H1 (cell line): ENCODE results near the gene PRKAA1. TPM values are rescaled to one million over a fixed set of nuclear protein-coding genes. Genes with fewer than 3 reads are reported as not detected.

Experiments used
- CTCF ChIA-PET: fragments of 300-600 bp; sonication (Branson Sonifier 250); formaldehyde crosslinking; loops from one replicate; lab custom pipeline; 2021; ENCODE audit not compliant: partially characterized antibody; lab: Charles Lee
- POLR2A ChIA-PET: fragments of 300-600 bp; sonication (Branson Sonifier 250); formaldehyde crosslinking; loops from one replicate; lab custom pipeline; 2021; ENCODE audit warnings: inconsistent platforms; ENCODE audit not compliant: partially characterized antibody; lab: Charles Lee
- DNase-seq, 2 experiments: peaks; one replicate each; pipeline versions ENCODE4 v3.0.0 to v3.0.0-alpha.2; 2010 to 2022; ENCODE audit warnings: low spot score in 2 of 2, low read depth in 1 of 2, mixed read lengths in 1 of 2
- FAIRE-seq: peaks from 2 replicates; lab custom pipeline; 2011; peaks lifted over from hg19 to GRCh38; lab: Jason Lieb, UNC
- H2AFZ ChIP-seq: 2 replicates; pipeline ENCODE4 v1.8.1; 2012; ENCODE audit warnings: low read length, inconsistent platforms
- H2AK5ac ChIP-seq: 2 replicates; pipeline ENCODE4 v1.6.1; 2013; ENCODE audit warnings: low read depth, low read length
- H2BK120ac ChIP-seq: replicated peaks from 2 replicates; pipeline ENCODE3; 2013; ENCODE audit warnings: low read depth, low read length, inconsistent platforms
- H2BK12ac ChIP-seq: 2 replicates; pipeline ENCODE4 v1.6.1; 2013; ENCODE audit warnings: low read depth, low read length
- H2BK15ac ChIP-seq: 2 replicates; pipeline ENCODE4 v1.6.1; 2013; ENCODE audit warnings: low read length
- H2BK20ac ChIP-seq: 2 replicates; pipeline ENCODE4 v1.6.1; 2013; ENCODE audit warnings: low read length
- H2BK5ac ChIP-seq: 2 replicates; pipeline ENCODE4 v1.6.1; 2013; ENCODE audit warnings: low read depth, low read length
- H3K14ac ChIP-seq: 2 replicates; pipeline ENCODE4 v1.6.1; 2013; ENCODE audit warnings: inconsistent platforms; ENCODE audit not compliant: insufficient read length
- H3K18ac ChIP-seq: 2 replicates; pipeline ENCODE4 v1.6.1; 2013; ENCODE audit warnings: low read length; ENCODE audit errors: extremely low read depth
- H3K23ac ChIP-seq: 2 replicates; pipeline ENCODE4 v1.6.1; 2013; ENCODE audit warnings: inconsistent platforms; ENCODE audit not compliant: insufficient read length
- H3K23me2 ChIP-seq: 2 replicates; pipeline ENCODE4 v1.6.1; 2013; ENCODE audit warnings: low read depth, low read length
- H3K27ac ChIP-seq: 2 replicates; pipeline ENCODE4 v1.6.1; 2011; ENCODE audit warnings: low read depth, low read length, inconsistent platforms
- H3K27me3 ChIP-seq, 4 experiments: replicated peaks in 1 of 4; 1 replicate in 1 of 4; 2 replicates in 3 of 4; pipeline versions ENCODE4 v1.6.1 to v1.8.1; 2011 to 2013; ENCODE audit warnings: low read length in 3 of 4, mild to moderate bottlenecking in 3 of 4, inconsistent platforms in 2 of 4, mixed read lengths in 2 of 4, moderate library complexity in 1 of 4; ENCODE audit not compliant: control insufficient read depth in 3 of 4, insufficient read depth in 3 of 4; ENCODE audit errors: extremely low read depth in 1 of 4
- H3K36me3 ChIP-seq, 4 experiments: 2 replicates each; pipeline versions ENCODE4 v1.6.1 to v1.8.1; 2011 to 2013; ENCODE audit warnings: mild to moderate bottlenecking in 4 of 4, low read length in 3 of 4, moderate library complexity in 2 of 4, control low read depth in 1 of 4, inconsistent platforms in 1 of 4; ENCODE audit not compliant: insufficient read depth in 4 of 4, control insufficient read depth in 2 of 4
- H3K4ac ChIP-seq: replicated peaks from 2 replicates; pipeline ENCODE3; 2013; ENCODE audit warnings: low read length, low read depth, mixed read lengths, inconsistent platforms; ENCODE audit not compliant: insufficient read length
- H3K4me1 ChIP-seq, 4 experiments: replicated peaks in 1 of 4; 1 replicate in 1 of 4; 2 replicates in 3 of 4; pipeline versions ENCODE4 v1.6.1 to v1.8.1; 2011 to 2013; ENCODE audit warnings: low read length in 3 of 4, inconsistent platforms in 2 of 4, mixed read lengths in 1 of 4; ENCODE audit not compliant: insufficient read depth in 4 of 4, control insufficient read depth in 3 of 4
- H3K4me2 ChIP-seq, 2 experiments: 2 replicates each; pipeline versions ENCODE4 v1.6.1 to v1.8.1; 2011 to 2013; ENCODE audit warnings: low read depth in 2 of 2, low read length in 2 of 2, control low read depth in 1 of 2, inconsistent platforms in 1 of 2, mild to moderate bottlenecking in 1 of 2; ENCODE audit not compliant: insufficient read depth in 1 of 2
- H3K4me3 ChIP-seq, 4 experiments: fragments of 200-600, 300-600 bp in 1 of 4; sonication (generic), shearing (Covaris generic), sonication (Bioruptor Twin) in 1 of 4; 2 replicates each; pipeline versions ENCODE4 v1.5.1 to v1.8.1; 2011 to 2016; ENCODE audit warnings: low read length in 4 of 4, low read depth in 3 of 4, control low read depth in 2 of 4, inconsistent platforms in 2 of 4, mild to moderate bottlenecking in 2 of 4, mixed read lengths in 1 of 4, moderate library complexity in 1 of 4; ENCODE audit not compliant: insufficient read depth in 2 of 4; ENCODE audit errors: extremely low read depth in 1 of 4
- H3K56ac ChIP-seq: replicated peaks from 2 replicates; pipeline ENCODE3; 2013; ENCODE audit warnings: low read depth, mild to moderate bottlenecking, mixed read lengths, low read length, inconsistent platforms; ENCODE audit not compliant: insufficient read length
- H3K79me1 ChIP-seq: 2 replicates; pipeline ENCODE4 v1.6.1; 2013; ENCODE audit warnings: low read depth, low read length, control low read depth
- H3K79me2 ChIP-seq, 2 experiments: 2 replicates each; pipeline versions ENCODE4 v1.6.1 to v1.8.1; 2012 to 2013; ENCODE audit warnings: low read length in 2 of 2, mild to moderate bottlenecking in 2 of 2, inconsistent platforms in 1 of 2; ENCODE audit not compliant: insufficient read depth in 2 of 2, control insufficient read depth in 1 of 2
- H3K9ac ChIP-seq, 4 experiments: replicated peaks in 1 of 4; 1 replicate in 1 of 4; 2 replicates in 3 of 4; pipeline versions ENCODE4 v1.6.1 to v1.8.1; 2011 to 2013; ENCODE audit warnings: low read depth in 3 of 4, low read length in 3 of 4, control low read depth in 2 of 4, mild to moderate bottlenecking in 2 of 4, moderate library complexity in 2 of 4, inconsistent platforms in 1 of 4; ENCODE audit errors: extremely low read depth in 1 of 4
- H3K9me3 ChIP-seq, 2 experiments: 2 replicates each; pipeline versions ENCODE4 v1.6.1 to v1.8.1; 2012 to 2013; ENCODE audit warnings: mild to moderate bottlenecking in 2 of 2, moderate library complexity in 2 of 2, control low read depth in 1 of 2, inconsistent platforms in 1 of 2, low read depth in 1 of 2, low read length in 1 of 2, mixed read lengths in 1 of 2; ENCODE audit not compliant: insufficient read depth in 2 of 2
- H4K20me1 ChIP-seq, 2 experiments: replicated peaks in 1 of 2; 2 replicates each; pipeline versions ENCODE3 to v1.8.1; 2011 to 2013; ENCODE audit warnings: inconsistent platforms in 2 of 2, low read length in 2 of 2, mild to moderate bottlenecking in 1 of 2; ENCODE audit not compliant: insufficient read depth in 2 of 2, control insufficient read depth in 1 of 2
- H4K5ac ChIP-seq: 2 replicates; pipeline ENCODE4 v1.6.1; 2013; ENCODE audit warnings: low read length, low read depth, mixed read lengths, inconsistent platforms; ENCODE audit not compliant: insufficient read length
- H4K8ac ChIP-seq: 2 replicates; pipeline ENCODE4 v1.8.0; 2013; ENCODE audit warnings: mild to moderate bottlenecking, moderate library complexity, low read length, inconsistent platforms; ENCODE audit not compliant: insufficient read depth; ENCODE audit errors: extremely low read depth
- H4K91ac ChIP-seq: replicated peaks from 2 replicates; pipeline ENCODE3; 2013; ENCODE audit warnings: low read length, mixed read lengths, inconsistent platforms; ENCODE audit not compliant: insufficient read length
- ATF3 ChIP-seq: IDR thresholded peaks from 2 replicates; pipeline ENCODE4 v1.6.1; 2011; ENCODE audit warnings: low read depth, mild to moderate bottlenecking, low read length; ENCODE audit not compliant: insufficient read depth
- KDM4A ChIP-seq: IDR thresholded peaks from one replicate; pipeline ENCODE4 v1.7.1; 2012; ENCODE audit warnings: low read depth, mild to moderate bottlenecking, moderate library complexity, low read length, inconsistent platforms; ENCODE audit not compliant: severe bottlenecking
- POLR2AphosphoS5 ChIP-seq: IDR thresholded peaks from 2 replicates; pipeline ENCODE4 v1.6.1; 2011; ENCODE audit warnings: low read depth, low read length
- SUZ12 ChIP-seq: fragments of 200-600 bp; sonication (generic); IDR thresholded peaks from 2 replicates; pipeline ENCODE4 v1.6.1; 2012; ENCODE audit warnings: mild to moderate bottlenecking, inconsistent platforms, low read length, moderate library complexity, mixed read lengths
- WGBS, 2 experiments: shearing (Covaris generic) in 1 of 2; methylation state at CpG; one replicate each; pipeline versions ENCODE4 v1.1.6 to v1.1.7; 2013 to 2015; ENCODE audit warnings: low lambda C conversion rate in 2 of 2, mixed read lengths in 2 of 2, inconsistent platforms in 1 of 2, low coverage in 1 of 2, missing lambda C conversion rate in 1 of 2; ENCODE audit not compliant: insufficient replicate concordance in 2 of 2, insufficient coverage in 1 of 2, insufficient read length in 1 of 2; ENCODE audit errors: extremely low coverage in 1 of 2, missing lambda C conversion rate in 1 of 2; 5-methylcytosine and 5-hydroxymethylcytosine counted together
- polyA plus RNA-seq, 7 experiments: library from polyadenylated mRNA; depleted of rRNA in 3 of 7; stranded (reverse) in 5 of 7; unstranded in 2 of 7; fragments of >200 nt in 5 of 7; fragments of 200-250 nt in 2 of 7; gene quantifications; 1 replicate in 5 of 7; 2 replicates in 1 of 7; 4 replicates in 1 of 7; pipeline versions ENCODE4 v1.2.1 to v1.2.3, GENCODE V29; 2011 to 2013; ENCODE audit warnings: missing spikeins in 2 of 7, mixed read lengths in 2 of 7
- total RNA-seq: library from RNA; stranded (reverse); fragmentation: NEBNext Ultra II Directional; extraction: Animal tissue kit (Norgen Biotek cat#: 25700); gene quantifications from 2 replicates; pipeline ENCODE4 v1.2.1, GENCODE V29; 2021

The PRKAA1 gene
- total and polyA plus RNA-seq, 2 of the 8 experiments (the other 6 are each of a cell fraction or from before 2014, with no cell fraction given) = 10.4 to 33.1 TPM

GRCh38 chr5:40784027-40784653 is 14.0 kb downstream of the PRKAA1 start:
- Histone ChIP-seq H3K14ac (no peak overlapping the region), H2BK120ac (no peak overlapping the region), H2BK15ac (no peak overlapping the region), H3K18ac (no peak overlapping the region), H3K9me3 (no peaks in the 10 kb centered on the region), H2BK5ac (no peak overlapping the region), H3K4me3 (no peak overlapping the region), H3K4me2 (no peak overlapping the region), H3K79me1 (peaks cover 5% of the 10 kb centered on the region; the same call in 1 of the 2 replicates), H2AK5ac (no peak overlapping the region), H3K4me1 (no peaks in the 10 kb centered on the region), H3K27ac (no peak overlapping the region), H3K27me3 (no peaks in the 10 kb centered on the region), H2BK12ac (no peak overlapping the region), H3K9ac (no peak overlapping the region), H3K23ac (no peak overlapping the region), H3K4ac (no peak overlapping the region), H4K8ac (no peak overlapping the region), H4K5ac (no peak overlapping the region), H4K20me1 (peaks cover 4 to 7% of the 10 kb centered on the region in 2 experiments), H2AFZ (no peak overlapping the region), H3K79me2 (peaks cover 0 to 98% of the 10 kb centered on the region in 2 experiments; a peak in 3 of 4 replicates), H2BK20ac (no peak overlapping the region), H3K23me2 (no peaks in the 10 kb centered on the region), H3K56ac (no peak overlapping the region), H3K36me3 (no peaks in the 10 kb centered on the region), H4K91ac (no peak overlapping the region)
- CTCF ChIA-PET = interaction anchor here (1.1 kb wide), 1 partner anchor 42 kb away, joined by 3 read pairs; no protein-coding TSS in a partner anchor
- no peak for FAIRE-seq
- WGBS, 2 experiments = 78% methylated on average over 1 of the region's 1 CpG; no CpG with 5 or more reads in 1 of the 2 experiments
- DNase-seq = no peak
- no peak for TF ChIP-seq KDM4A
- TF ChIP-seq POLR2AphosphoS5 = no peak
- no peak for TF ChIP-seq SUZ12
- no peak for TF ChIP-seq ATF3
- POLR2A ChIA-PET = interaction anchor here (1.0 to 1.3 kb wide), 4 partner anchors 13 to 48 kb away, joined by 3 to 6 read pairs (median 4); no protein-coding TSS in a partner anchor
